SU-DHL-6 (cell line): Measurements from ENCODE around the gene COPS4.

Experiments
- CTCF ChIP-seq: fragments of 200-600 bp; sonication (generic); IDR thresholded peaks from one replicate; pipeline ENCODE4 v1.5.1; 2017; ENCODE audit warnings: antibody characterized with exemption, mild to moderate bottlenecking, low read length, moderate library complexity; ENCODE audit not compliant: insufficient read depth, poor library complexity, severe bottlenecking
- EZH2phosphoT487 ChIP-seq: fragments of 200-600 bp; sonication (generic), shearing (Covaris generic); conservative IDR thresholded peaks from 2 replicates; pipeline ENCODE4 v1.6.1; 2018; ENCODE audit warnings: mild to moderate bottlenecking, antibody characterized with exemption, low read length, moderate library complexity, mixed read lengths

- TF ChIP-seq CTCF: no peak
- TF ChIP-seq EZH2phosphoT487: no peak
These were observed 24.3 kb upstream of the COPS4 start, which contains the start of gene LIN54 for GRCh38 chr4:83010522-83011318.
